NCI-H226 (cell line): ENCODE data around the gene KCNQ2.

Experiments
- DNase-seq: peaks from one replicate; pipeline ENCODE4 v3.0.0-alpha.2; 2015

KCNQ2 gene

GRCh38 chr20:63351811-63352591 is 120.5 kb downstream of the KCNQ2 start:
- DNase-seq = no peak

- DNase-seq = no peak
Observed at GRCh38 chr20:63351326-63351700, 121.1 kb downstream of the KCNQ2 start.

- DNase-seq = no peak
Observed at GRCh38 chr20:63350597-63351325, 121.7 kb downstream of the KCNQ2 start.
